OCI-LY1 (cell line): ENCODE results near the gene IGFBP5.

Experiments
- EZH2 ChIP-seq: fragments of 200-600 bp; sonication (generic), shearing (Covaris generic); IDR thresholded peaks from 2 replicates; pipeline ENCODE4 v1.8.0; 2017; ENCODE audit warnings: borderline replicate concordance, mixed run types, mild to moderate bottlenecking, antibody characterized with exemption, low read length, moderate library complexity, mixed read lengths
- TF ChIP-seq, protein P1 (sequence below): fragments of 200-600 bp; sonication (generic), shearing (Covaris generic); IDR thresholded peaks from 2 replicates; pipeline ENCODE4 v1.5.1; 2017; ENCODE audit warnings: mild to moderate bottlenecking, antibody characterized with exemption, low read length, moderate library complexity, mixed read lengths

DNA sequence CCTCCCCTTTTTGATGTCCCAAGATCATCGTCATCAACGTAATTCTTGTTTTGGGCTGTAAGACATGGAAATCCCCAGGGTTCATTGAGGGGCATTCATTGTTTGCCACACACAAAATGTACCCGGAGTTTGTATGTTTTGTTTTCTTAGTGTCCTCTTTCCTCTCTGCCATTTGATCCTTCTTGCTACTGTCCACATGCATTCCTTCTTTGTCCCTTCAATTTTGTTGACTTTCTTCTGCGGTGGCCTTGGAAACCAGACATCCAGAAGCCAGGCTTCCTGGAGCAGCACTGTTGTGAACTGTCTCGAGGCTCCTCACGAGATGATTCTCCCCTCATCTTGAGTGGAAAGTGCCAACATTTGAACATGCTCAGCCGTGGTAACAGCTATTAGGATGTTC is 37.4 kb downstream of the IGFBP5 start:
- TF ChIP-seq, protein P1, sequence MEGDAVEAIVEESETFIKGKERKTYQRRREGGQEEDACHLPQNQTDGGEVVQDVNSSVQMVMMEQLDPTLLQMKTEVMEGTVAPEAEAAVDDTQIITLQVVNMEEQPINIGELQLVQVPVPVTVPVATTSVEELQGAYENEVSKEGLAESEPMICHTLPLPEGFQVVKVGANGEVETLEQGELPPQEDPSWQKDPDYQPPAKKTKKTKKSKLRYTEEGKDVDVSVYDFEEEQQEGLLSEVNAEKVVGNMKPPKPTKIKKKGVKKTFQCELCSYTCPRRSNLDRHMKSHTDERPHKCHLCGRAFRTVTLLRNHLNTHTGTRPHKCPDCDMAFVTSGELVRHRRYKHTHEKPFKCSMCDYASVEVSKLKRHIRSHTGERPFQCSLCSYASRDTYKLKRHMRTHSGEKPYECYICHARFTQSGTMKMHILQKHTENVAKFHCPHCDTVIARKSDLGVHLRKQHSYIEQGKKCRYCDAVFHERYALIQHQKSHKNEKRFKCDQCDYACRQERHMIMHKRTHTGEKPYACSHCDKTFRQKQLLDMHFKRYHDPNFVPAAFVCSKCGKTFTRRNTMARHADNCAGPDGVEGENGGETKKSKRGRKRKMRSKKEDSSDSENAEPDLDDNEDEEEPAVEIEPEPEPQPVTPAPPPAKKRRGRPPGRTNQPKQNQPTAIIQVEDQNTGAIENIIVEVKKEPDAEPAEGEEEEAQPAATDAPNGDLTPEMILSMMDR = no peak
- no peak for TF ChIP-seq EZH2
